GM23248 (cell line): ENCODE results near the gene HAVCR1.

Source experiments
- EZH2 ChIP-seq: fragments of 200-600 bp; sonication (generic); IDR thresholded peaks from 2 replicates; pipeline ENCODE4 v1.6.1; 2018; ENCODE audit warnings: antibody characterized with exemption, mild to moderate bottlenecking; ENCODE audit not compliant: insufficient read depth, poor library complexity, severe bottlenecking
- EZH2phosphoT487 ChIP-seq: fragments of 200-600 bp; sonication (generic); IDR thresholded peaks from 2 replicates; pipeline ENCODE4 v1.6.1; 2018; ENCODE audit warnings: antibody characterized with exemption, moderate library complexity, mild to moderate bottlenecking, low read depth; ENCODE audit not compliant: insufficient read depth

DNA sequence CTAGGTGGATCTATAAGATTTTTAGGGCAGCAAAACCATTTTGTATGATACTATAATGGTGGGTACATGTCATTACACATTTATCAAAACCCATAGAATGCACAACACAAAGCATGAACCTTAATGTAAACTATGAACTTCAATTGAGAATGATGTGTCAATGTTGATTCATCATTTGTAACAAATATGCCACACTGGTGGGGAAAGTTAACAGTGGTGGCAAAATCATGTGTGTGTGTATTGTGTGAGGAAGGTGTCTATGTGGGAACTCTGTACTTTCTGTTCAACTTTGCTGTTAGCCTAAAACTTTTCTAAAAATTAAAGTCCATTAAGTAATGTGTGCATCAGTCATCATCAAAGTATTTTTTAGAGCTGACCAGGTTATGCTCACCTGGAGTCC lies 38.9 kb downstream of the HAVCR1 start:
- TF ChIP-seq EZH2: no peak
- no peak for TF ChIP-seq EZH2phosphoT487
